Amygdala (tissue), 56 donors: Measurements from ENCODE around the gene CNPY2.
"Not testable (repeated sequence)": the region's sequence is repeated elsewhere in the genome, so short reads cannot be mapped to it uniquely, and the experiment has no call there.

ENCODE experiments used
- DNase-seq, 56 donors: peaks; one replicate each; lab custom pipeline; 2025; lab: John Stamatoyannopoulos, UW

Gene CNPY2

DNA sequence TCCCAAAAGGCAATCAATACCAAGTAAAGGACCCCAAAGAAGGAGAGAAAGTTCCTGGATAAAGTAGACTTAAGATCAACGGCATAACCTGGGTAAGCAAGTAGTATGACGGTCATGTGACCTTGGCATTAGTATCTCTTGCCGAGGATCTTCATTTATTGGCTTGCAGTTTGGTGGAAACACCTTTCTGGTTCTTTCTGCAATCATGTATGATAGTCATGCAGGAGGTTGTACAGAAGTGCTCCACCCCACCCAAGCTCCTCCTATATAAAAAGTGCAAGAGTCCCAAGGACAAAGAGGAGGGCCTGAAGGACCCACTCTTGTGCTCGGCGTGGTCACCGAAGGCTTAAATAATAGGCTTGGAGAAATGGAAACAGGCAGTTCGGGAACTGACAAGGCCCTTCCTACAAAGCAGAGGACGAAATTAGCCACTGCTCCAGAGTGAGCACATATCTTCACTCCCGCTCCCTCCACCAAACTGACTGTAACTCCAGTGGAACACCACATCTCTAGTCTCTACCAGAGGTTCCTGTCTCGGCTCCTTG lies 16.4 kb downstream of the CNPY2 start:
- DNase-seq, result peak in 1 of 56 donors; percentile 18

DNA sequence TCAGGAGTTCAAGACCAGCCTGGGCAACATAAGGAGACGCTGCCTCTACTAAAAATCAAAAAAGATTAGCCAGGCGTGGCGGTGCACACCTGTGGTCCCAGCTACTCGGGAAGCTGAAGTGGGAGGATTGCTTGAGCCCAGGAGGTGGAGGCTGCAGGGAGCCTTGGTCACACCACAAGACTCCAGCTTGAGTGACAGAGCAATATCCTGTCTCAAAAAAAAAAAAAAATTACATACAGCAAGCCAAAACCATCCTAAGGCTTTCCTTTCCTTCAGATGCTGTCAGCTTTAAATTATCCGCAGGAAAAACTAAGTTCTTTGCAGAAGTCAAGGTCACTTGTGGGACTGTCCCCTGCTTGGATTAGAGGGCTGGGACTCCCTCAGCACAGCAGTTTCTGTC lies 17.0 kb downstream of the CNPY2 start:
- DNase-seq, result no peak

DNA sequence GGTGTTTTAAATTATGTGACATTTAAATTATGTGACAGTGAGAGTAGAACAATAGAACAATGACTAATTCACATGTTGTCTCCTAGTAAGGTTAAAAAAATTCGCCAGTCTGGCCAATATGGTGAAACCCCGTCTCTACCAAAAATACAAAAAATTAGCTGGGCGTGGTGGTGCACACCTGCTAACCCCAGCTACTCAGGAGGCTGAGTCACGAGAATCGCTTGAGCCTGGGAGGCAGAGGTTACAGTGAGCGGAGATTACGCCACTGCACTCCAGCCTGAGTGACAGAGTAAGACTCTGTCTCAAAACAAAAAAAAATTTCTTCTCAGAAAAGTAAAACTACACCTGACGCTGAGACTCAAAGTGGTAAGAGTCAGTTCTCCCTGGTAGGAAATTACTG lies 18.4 kb downstream of the CNPY2 start:
- DNase-seq, result no peak

DNA sequence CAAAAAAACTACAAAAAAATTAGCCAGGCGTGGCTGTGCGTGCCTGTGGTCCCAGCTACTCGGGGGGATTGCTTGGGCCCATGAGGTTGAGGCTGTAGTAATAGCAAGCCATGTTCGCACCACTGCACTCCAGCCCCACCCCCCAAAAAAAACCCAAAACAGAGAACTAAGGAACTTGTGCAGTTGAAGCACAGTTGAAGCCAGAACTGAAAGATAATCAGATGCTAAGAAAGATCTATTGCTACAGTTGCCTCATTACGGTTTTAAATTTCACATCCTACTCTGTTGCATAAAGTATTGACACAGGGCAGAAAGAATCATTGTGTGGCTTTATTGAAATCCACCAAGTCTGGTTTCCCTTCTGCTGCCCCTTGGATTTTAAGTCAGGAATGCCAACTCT lies 19.5 kb downstream of the CNPY2 start:
- DNase-seq, result no peak

GRCh38 chr12:56293795-56294194 lies 22.0 kb downstream of the CNPY2 start:
- no peak for DNase-seq

GRCh38 chr12:56288705-56289387 lies 26.9 kb downstream of the CNPY2 start:
- DNase-seq, result no peak

- no peak for DNase-seq
Measured at GRCh38 chr12:56286044-56286830, 29.6 kb downstream of the CNPY2 start.

GRCh38 chr12:56284263-56284662 lies 31.5 kb downstream of the CNPY2 start:
- not testable (repeated sequence) for DNase-seq

DNA sequence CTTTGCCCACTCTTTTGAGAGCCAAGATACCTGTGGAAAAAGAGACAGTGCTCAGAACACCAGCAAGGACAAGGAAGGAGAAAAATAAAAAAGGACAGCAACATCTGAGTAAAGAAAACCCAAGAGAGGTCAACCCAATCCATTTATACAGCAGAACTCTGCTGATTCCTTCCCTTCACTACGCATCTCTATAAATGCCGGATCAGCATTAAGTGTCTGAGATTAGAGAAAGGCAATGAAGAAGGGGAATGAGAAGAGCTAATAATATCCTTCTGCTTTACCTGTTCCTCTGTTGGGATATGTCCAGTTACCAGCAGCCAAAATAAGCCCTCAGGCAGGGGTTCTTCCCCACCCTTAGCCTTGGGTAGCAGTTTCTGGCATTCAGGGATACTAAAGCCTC lies 33.2 kb downstream of the CNPY2 start:
- DNase-seq, result no peak

DNA sequence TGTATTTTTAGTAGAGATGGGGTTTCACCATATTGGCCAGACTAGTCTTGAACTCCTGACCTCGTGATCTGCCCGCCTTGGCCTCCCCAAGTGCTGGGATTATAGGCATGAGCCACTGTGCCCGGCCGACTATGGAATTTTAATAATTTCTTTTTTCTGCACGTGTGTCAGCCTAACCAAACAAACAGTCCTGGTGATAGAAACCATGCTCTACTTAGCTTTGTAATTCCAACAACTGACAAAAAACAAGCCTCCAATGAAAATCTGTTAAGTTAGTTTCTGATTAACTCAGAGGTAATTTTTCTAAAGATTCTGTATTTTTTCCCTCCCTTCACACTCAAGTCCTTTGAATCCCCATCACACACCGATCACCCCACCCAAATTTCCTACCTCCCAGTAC lies 33.8 kb downstream of the CNPY2 start:
- no peak for DNase-seq

- no peak for DNase-seq
Measured at GRCh38 chr12:56280849-56281248, 34.9 kb downstream of the CNPY2 start.

DNA sequence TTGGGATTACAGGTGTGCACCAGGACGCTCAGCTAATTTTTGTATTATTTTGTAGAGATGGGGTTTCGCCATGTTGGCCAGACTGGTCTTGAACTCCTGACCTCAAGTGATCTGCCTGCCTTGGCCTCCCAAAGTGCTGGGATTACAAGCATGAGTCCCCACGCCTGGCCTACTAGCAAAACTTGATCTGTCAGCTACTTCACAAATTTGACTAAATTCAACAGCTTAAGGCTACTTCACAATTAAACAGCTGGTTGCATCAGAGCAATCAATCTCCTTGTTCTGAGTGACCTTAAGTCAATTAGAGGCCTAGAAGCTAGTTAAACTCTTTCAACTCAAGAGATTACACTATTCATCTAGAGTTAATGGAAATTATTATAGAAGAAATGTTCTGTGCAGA lies 36.9 kb downstream of the CNPY2 start:
- no peak for DNase-seq

DNA sequence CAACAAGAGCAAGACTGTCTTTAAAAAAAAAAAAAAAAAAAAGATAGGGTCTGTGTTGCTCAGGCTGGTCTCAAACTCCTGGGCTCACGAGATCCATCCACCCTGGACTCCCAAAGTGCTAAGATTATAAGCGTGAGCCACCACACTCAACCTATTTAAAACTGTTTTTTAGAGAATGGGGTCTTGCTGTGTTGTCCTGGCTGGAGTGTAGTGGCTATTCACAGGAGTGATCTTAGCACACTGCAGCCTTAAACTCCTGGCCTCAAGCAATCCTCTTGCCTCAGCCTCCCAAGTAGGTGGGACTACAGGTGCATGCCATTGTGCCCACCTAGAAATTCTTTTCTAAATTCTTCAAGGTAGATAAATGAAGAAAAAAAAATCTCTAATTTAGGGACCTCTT lies 41.5 kb downstream of the CNPY2 start:
- no peak for DNase-seq

DNA sequence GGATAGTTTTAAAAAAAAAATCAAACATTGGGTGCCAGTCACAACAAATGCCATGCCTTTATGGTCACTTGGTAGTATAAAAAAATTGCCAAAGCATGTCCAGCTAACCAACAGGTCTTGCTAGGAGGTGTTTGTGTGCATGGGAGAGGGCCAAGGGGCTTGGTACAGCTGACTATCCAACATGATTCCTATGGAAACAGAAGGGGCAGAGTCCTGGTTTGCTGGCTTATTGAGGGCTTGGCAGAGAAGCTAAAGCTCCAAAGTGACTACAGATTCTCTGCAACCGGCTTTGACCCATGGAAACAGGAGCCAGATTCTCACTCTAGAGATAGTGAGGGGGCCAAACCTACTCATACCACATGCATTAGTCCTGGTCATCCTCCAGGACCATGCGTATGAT lies 43.3 kb downstream of the CNPY2 start:
- DNase-seq, result not testable (repeated sequence)

DNA sequence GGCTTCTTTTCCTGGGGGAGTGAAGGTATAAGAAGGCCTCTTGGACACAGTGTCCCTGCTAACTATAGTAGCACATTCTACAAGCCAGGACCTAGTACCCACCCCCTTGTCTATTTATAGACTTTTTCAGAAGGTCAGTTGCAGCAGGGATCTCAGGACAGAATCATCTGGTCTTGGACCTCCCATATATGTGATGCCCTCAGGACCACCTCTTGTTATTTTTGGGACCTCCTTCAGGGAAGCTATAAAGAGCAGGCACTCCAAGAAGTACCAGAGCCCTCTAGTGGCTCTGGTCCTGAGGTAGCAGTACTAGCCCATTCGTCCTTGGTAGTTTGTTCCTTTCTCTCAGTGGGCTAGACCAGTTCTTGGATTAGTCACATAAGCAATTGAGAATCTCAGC lies 44.8 kb downstream of the CNPY2 start:
- peak in 1 of 56 donors; percentile 1 for DNase-seq

DNA sequence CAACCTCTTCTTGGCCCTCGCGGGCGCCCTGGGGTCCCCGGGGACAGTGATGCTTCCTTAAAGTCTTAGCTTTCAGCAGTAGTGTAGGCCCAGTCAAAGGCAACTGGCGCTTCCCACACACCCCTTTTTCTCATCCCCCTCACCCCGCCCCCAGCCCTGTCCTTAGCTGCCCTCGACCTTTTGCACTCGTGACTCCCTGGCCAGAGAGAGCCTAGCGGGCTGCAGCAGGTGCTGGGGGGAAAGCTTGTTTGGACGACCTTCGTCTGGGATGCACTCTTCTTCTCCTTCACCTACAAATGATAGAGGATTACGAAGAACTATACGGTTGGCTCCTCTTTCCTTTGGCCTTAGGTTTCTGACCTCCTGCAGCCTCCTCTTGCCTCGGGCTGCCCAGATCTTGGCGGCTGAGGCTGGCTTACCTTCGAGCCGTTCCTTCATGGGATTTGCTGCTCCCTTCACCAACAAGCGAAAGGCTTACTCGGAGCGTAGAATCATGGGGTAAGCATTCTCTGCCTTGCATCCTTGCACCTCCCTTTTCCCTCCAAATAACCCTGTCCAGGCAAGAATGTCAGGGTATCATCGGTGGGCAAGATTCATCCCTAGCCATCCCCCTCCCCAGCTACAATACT lies 48.2 kb downstream of the CNPY2 start:
- peak in 5 of 56 donors; percentile 29 to 65 (median 52) for DNase-seq

GRCh38 chr12:56266693-56267442 lies 48.9 kb downstream of the CNPY2 start, which contains the start of gene COQ10A:
Gene COQ10A, plus strand, starts transcription at chr12:56266942. Its CDS starts 177 bp downstream, at chr12:56267119.
- peak in 55 of 56 donors; percentile 25 to 89 (median 77) for DNase-seq

- peak in 1 of 56 donors; percentile 34 for DNase-seq
Measured at GRCh38 chr12:56266068-56266692, 49.6 kb downstream of the CNPY2 start.

DNA sequence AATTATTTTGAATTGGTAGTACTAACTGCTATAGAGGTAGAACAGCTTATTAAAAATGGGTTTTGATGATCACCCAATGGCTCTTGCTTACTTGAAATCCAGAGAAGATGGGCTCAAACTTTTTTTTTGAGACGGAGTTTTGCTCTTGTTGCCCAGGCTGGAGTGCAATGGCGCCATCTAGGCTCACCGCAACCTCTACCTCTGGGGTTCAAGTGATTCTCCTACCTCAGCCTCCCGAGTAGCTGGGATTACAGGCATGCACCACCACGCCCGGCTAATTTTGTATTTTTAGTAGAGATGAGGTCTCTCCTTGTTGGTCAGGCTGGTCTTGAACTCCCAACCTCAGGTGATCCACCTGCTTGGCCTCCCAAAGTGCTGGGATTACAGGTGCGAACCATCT lies 52.8 kb downstream of the CNPY2 start:
- not testable (repeated sequence) for DNase-seq
